Dedifferentiated amniotic fluid mesenchymal stem cell (primary cell): Measurements from ENCODE around the gene BPGM.

Experiments
- DNase-seq: peaks from one replicate; pipeline ENCODE4 v3.0.0-alpha.2; 2016; ENCODE audit errors: extremely low spot score

Gene BPGM

GRCh38 chr7:134697205-134697886, 50.7 kb downstream of the BPGM start:
- no peak for DNase-seq

GRCh38 chr7:134698481-134698880, 51.8 kb downstream of the BPGM start:
- no peak for DNase-seq

- DNase-seq: no peak
Observed at GRCh38 chr7:134699021-134699818, 52.6 kb downstream of the BPGM start.

GRCh38 chr7:134699899-134700298, 53.2 kb downstream of the BPGM start:
- peak; percentile 83 for DNase-seq

- no peak for DNase-seq
Observed at GRCh38 chr7:134701272-134701671, 54.6 kb downstream of the BPGM start.

GRCh38 chr7:134702366-134703240, 56.0 kb downstream of the BPGM start:
- no peak for DNase-seq

- no peak for DNase-seq
Observed at GRCh38 chr7:134703241-134703594, 56.6 kb downstream of the BPGM start.

- no peak for DNase-seq
Observed at GRCh38 chr7:134703782-134704181, 57.1 kb downstream of the BPGM start.

GRCh38 chr7:134704827-134705226, 58.2 kb downstream of the BPGM start:
- no peak for DNase-seq

GRCh38 chr7:134705716-134706115, 59.1 kb downstream of the BPGM start:
- DNase-seq: no peak

- DNase-seq: no peak
Observed at GRCh38 chr7:134706468-134706867, 59.8 kb downstream of the BPGM start.

GRCh38 chr7:134707663-134708378, 61.2 kb downstream of the BPGM start:
- no peak for DNase-seq

GRCh38 chr7:134708692-134709091, 62.0 kb downstream of the BPGM start:
- no peak for DNase-seq

GRCh38 chr7:134709197-134709596, 62.5 kb downstream of the BPGM start:
- DNase-seq: no peak

- DNase-seq: no peak
Observed at GRCh38 chr7:134710511-134710853, 63.8 kb downstream of the BPGM start.

- no peak for DNase-seq
Observed at GRCh38 chr7:134710854-134711624, 64.4 kb downstream of the BPGM start.

- no peak for DNase-seq
Observed at GRCh38 chr7:134712196-134712595, 65.5 kb downstream of the BPGM start.

GRCh38 chr7:134714470-134715205, 68.0 kb downstream of the BPGM start:
- no peak for DNase-seq

- no peak for DNase-seq
Observed at GRCh38 chr7:134718211-134718875, 71.7 kb downstream of the BPGM start.
